Measurements from ENCODE around the gene NUMA1.
A peak's percentile ranks its signal among the peaks of the same experiment; 100 is the strongest.

Gene NUMA1

DNA sequence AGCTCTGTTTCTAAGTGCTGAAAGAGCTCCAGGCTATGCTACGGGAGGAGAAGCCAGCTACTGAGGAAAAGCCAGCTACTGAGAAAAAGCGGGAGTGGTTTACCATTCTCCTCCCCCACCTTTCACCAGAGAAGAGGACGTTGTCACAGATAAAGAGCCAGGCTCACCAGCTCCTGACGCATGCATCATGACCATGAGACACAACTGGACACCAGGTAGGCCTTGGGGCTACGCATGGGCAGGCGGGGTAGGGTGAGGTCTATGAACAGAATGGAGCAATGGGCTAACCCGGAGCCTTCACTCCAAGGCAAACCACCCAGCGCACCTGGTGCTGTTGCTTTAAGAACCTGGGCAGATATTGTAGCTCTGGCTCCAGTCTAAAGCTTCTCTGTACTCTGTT is 80.5 kb downstream of the NUMA1 start:
- DNase-seq, result no peak

GRCh38 chr11:71999362-71999761 is 81.0 kb downstream of the NUMA1 start:
- no peak for DNase-seq

GRCh38 chr11:71998649-71999310 is 81.6 kb downstream of the NUMA1 start, which contains the start of gene IL18BP:
IL18BP (plus strand) TSS chr11:71998909; CDS start chr11:71999985, 1,076 bp downstream.
- DNase-seq, result peak in 1 of 4 experiments; percentile 11

DNA sequence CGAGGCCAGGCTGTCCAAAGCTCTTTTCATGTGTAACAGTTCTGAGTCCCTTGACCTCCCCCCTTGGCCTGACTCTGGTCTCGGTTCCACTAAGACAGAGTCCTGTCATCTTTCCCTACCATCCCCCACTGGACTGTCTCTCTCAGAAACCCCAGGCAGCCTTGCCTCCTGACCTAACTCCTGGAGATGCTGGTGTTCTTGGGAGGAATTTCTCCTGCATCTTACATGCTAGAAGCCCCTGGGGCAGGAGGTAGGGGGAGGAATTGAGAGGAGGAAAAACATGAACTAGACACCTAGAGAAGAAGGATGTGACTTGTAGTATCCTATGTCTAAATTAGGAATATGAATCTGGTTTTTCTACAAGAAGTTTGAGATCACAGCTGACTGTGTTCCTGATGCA is 82.3 kb downstream of the NUMA1 start:
- no peak for DNase-seq

DNA sequence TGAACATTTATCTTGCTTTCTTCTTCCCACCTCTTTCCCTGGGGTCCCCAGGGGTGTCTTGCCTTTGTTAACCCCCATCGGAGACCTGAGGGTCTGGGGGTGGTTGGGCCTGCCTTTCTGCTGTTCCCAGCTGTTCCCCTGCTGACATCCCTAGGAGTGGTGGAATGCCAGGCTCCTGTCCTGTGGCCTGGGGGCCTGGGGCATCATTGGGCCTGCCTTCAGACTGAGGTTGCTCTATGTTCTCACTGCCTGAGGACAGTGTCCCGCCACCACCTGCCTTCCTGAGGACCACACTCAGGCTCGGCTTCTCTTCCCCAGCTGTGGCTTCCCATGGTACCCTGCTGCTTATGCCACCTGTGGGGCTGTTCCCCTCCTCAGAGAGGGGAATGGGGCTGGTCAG is 82.7 kb downstream of the NUMA1 start:
- DNase-seq, result no peak

GRCh38 chr11:71996946-71997345 is 83.4 kb downstream of the NUMA1 start:
- DNase-seq, result no peak

DNA sequence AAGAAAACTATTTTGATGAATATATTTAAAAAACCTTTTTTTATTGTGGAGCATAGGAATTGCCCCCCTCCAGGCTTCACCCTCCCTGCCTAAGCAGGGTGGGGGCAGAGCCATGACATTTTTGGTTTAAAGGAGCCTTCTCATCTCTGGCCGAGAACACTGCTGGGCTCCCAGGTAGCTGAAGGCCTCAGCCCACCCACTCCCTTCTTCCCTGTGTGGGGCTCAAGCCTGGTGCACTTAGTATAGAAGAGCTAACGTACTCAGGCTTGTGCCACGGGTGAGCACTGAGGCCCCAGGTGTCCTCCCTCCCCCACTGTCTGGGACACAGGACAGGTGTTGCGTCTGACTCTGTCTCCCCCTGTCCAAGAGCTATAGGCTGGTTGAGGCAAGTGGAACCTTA is 83.8 kb downstream of the NUMA1 start:
- DNase-seq, result no peak

GRCh38 chr11:71995726-71996291 is 84.5 kb downstream of the NUMA1 start:
- DNase-seq, result no peak

- DNase-seq, result no peak
Measured at GRCh38 chr11:71994786-71995185, 85.6 kb downstream of the NUMA1 start.

DNA sequence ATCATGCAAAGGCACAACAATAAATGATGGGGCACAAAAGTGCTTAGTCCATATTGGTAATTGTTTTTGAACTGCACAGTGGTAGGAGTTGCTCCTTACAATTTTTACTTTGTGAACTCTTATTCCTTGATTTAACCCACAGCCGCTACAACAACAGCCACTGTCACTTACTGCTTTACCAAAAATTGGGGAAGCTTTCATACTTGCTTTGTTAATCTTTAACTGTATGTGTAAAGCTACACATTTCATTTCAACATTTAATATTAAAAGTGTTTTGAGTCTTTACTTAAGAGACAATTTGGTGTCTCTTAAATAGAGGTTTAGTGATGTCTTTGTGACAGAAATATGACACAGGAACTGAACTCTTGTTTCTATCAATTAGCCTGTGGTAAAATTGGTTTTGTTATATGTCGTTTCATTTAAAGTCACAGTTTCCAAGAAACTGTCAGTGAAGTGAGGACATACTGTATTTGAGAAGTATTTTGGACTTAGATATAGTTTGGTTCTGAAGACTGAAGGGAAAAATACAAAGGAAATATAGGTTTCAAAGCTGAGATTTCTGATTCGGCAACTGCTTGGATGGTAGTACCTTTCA is 88.1 kb downstream of the NUMA1 start:
- DNase-seq, result no peak

- DNase-seq, result no peak
Measured at GRCh38 chr11:71991494-71991893, 88.8 kb downstream of the NUMA1 start.

DNA sequence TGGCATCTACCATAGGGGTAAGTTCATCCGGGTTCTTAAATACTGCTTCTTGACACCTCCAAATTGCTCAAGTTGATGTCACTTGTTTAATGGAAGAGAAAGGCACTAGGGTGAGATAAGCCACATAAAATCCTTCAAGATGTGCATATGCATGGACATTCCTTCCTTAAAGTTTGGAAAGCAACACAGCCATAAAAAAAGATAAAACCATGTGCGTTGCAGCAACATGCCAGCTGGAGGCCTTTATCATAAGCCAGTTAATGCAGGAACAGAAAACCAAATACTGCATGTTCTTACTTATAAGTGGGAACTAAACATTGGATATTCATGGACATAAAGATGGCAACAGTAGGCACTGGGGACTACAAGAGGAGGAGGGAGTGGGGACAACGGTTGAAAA is 89.6 kb downstream of the NUMA1 start:
- DNase-seq, result no peak

GRCh38 chr11:71988050-71988449 is 92.3 kb downstream of the NUMA1 start:
- no peak for DNase-seq

DNA sequence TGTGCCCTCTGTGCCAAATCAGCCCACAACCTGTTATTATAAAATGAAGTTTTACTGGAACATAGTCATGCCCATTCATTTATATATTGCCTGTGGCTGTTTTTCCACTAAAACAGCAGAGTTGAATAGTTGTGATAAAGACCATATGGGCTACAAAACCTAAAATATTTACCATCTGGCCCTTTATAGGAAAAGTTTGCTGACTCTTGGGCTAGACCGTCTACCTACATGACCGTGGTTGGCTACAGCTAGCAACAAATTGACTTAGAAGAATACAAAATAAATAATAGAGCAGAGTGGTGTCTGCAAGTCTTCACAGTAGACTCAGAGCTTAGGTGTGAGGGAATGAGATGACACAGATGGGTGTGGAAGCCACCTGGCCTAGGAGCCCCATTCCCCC is 92.8 kb downstream of the NUMA1 start:
- no peak for DNase-seq

GRCh38 chr11:71986131-71986530 is 94.2 kb downstream of the NUMA1 start:
- DNase-seq, result no peak

DNA sequence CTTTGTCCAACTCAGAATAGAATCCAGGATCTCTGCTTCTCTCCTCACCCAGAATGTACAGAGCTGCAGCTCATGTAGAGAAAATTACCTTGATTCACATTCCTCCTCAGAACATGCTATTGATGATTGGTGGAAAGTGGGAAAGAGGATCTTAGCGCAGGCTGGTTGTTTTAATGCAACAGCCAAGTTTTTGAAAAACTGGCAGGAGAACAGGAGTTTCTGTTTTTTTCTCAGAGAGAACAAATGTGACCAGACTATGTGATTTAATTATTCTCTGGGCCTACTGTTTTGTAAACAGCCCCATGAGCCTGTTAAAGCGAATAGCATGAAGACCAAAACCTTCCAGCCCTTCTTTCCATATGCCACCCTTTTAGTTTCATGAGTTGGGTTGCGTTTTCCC is 100.7 kb downstream of the NUMA1 start:
- no peak for DNase-seq

- no peak for DNase-seq
Measured at GRCh38 chr11:71979094-71979493, 101.2 kb downstream of the NUMA1 start.

- peak in 3 of 4 experiments; percentile 5 to 22 (median 18) for DNase-seq
Measured at GRCh38 chr11:71977743-71978418, 102.5 kb downstream of the NUMA1 start.

GRCh38 chr11:71977090-71977489 is 103.3 kb downstream of the NUMA1 start:
- no peak for DNase-seq

GRCh38 chr11:71976551-71976950 is 103.8 kb downstream of the NUMA1 start:
- no peak for DNase-seq

GRCh38 chr11:71971680-71972079 is 108.7 kb downstream of the NUMA1 start:
- no peak for DNase-seq

DNA sequence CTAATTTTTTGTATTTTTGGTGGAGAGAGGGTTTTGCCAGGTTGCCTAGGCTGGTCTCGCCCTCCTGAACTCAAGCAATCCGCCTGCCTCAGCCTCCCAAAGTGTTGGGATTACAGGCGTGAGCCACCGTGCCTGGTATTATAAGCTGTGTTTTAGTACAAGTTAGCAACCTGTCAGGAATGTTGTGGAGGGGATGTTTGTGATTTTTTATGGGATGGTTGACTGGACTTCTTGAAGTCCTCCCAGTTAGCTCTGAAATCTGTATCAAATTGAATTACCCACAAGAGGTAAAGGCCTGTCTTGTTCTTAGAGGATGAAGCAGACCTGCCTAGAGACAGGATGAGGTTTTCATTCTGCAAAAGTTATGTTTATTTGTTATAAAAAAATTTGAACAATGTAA is 115.7 kb downstream of the NUMA1 start:
- no peak for DNase-seq

DNA sequence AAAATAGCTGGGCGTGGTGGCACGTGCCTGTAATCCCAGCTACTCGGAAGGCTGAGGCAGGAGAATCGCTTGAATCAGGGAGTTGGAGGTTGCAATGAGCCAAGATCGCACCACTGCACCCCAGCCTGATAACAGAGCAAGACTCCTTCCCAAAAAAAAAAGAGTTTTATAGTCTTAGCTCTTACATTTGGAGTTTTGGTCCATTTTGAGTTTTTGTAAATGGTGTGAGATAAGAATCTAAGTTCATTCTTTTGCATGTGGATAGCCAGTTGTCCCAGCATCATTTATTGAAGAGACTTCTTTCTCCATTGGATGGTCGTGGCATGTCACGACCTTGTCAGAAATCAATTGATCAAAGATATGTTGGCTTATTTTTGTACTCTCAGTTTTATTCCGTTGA is 116.9 kb downstream of the NUMA1 start:
- DNase-seq, result no peak

DNA sequence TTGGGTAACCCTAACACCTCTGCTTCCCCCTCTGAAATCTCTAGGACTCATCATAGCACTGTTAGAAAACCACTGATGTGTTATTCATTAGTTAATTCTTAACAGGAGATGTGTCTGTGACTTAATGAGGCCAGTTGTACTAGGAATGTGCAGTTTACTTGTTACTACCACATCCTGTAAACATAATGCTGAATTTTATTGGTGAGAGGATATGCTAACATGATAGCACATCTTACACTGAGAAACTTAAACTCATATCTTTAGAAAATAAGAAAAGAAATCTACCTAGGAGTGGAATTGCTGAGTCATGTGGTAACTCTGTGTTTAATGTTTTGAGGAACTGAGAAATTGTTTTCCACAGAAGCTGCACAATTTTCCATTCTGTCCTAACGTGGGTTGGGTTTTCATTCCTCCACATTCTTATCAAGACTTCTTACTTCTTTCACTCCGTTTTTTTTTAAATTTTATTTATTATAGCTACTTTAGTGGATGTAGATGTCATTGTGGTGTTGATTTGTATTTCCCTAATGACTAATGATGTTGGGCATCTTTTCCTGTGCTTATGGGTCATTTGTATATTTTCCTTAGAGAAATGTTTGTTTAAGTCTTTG is 117.8 kb downstream of the NUMA1 start:
- no peak for DNase-seq

Data from activated CD4-positive, CD25-positive, alpha-beta regulatory T cell (primary cell).